ENCODE data around the gene ST3GAL5. TPM values are rescaled to one million over a fixed set of nuclear protein-coding genes. Genes with fewer than 3 reads are reported as not detected.

ST3GAL5 gene
- total and polyA plus RNA-seq, 2 experiments from 2014 or later, result 3.2 to 7.9 TPM

DNA sequence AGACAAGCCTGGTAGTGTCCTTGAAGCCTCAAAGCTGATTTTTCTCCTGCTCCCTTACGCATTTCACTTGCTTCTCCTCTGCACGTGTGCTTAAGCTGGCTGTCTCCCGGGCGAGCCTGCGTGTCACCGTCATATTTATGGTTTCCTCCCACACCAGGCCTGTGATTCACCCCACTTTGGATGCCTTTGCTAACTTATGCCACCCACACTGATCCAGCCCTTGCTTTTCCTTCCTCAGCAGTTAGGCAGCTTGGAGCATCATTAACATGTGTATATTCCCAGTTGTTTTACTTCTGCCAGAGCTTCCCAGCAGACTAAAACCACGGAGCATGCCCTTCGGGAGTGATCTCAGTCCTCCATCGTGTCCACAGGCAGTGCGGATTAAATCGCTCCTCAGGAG is 2.2 kb downstream of the ST3GAL5 start:
- no peak overlapping the region for H3K4me3 ChIP-seq
- no peak for ATAC-seq
- peaks cover 6% of the 10 kb centered on the region; the same call in 1 of the 2 replicates for H4K20me1 ChIP-seq (replicated peaks; ENCODE audit: insufficient read depth)
- Mint-ChIP-seq H3K9me3 (peaks cover 17% of the 10 kb centered on the region), H3K36me3 (ENCODE audit: low read depth) (peaks cover 17% of the 10 kb centered on the region), H3K4me1 (peaks cover 29% of the 10 kb centered on the region), H3K27me3 (ENCODE audit: insufficient read depth, low read depth, poor library complexity) (peaks cover 24% of the 10 kb centered on the region), H3K4me3 (no peak overlapping the region), H3K27ac (no peak overlapping the region)
- H3K4me1 ChIP-seq (ENCODE audit: insufficient read depth), result no peaks in the 10 kb centered on the region; the same call in 1 of the 2 replicates
- no peak overlapping the region for H2AFZ ChIP-seq
- no peak overlapping the region for H3K4me2 ChIP-seq
- no peaks in the 10 kb centered on the region for H3K9me2 ChIP-seq (ENCODE audit: insufficient read depth)
- 0 out of 2 replicates have a peak, but pooled peaks cover 3% of the 10 kb centered on the region for H3K79me2 ChIP-seq (replicated peaks; ENCODE audit: insufficient read depth)
- no peak for DNase-seq (ENCODE audit: low spot score)
- H3K27ac ChIP-seq (ENCODE audit: low read depth), result no peak overlapping the region
- H3K36me3 ChIP-seq (ENCODE audit: insufficient read depth), result no peaks in the 10 kb centered on the region
- TF ChIP-seq, protein P1, sequence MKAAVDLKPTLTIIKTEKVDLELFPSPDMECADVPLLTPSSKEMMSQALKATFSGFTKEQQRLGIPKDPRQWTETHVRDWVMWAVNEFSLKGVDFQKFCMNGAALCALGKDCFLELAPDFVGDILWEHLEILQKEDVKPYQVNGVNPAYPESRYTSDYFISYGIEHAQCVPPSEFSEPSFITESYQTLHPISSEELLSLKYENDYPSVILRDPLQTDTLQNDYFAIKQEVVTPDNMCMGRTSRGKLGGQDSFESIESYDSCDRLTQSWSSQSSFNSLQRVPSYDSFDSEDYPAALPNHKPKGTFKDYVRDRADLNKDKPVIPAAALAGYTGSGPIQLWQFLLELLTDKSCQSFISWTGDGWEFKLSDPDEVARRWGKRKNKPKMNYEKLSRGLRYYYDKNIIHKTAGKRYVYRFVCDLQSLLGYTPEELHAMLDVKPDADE (IDR thresholded peaks at IDR 0.05), result no peak
- TF ChIP-seq, protein P2, sequence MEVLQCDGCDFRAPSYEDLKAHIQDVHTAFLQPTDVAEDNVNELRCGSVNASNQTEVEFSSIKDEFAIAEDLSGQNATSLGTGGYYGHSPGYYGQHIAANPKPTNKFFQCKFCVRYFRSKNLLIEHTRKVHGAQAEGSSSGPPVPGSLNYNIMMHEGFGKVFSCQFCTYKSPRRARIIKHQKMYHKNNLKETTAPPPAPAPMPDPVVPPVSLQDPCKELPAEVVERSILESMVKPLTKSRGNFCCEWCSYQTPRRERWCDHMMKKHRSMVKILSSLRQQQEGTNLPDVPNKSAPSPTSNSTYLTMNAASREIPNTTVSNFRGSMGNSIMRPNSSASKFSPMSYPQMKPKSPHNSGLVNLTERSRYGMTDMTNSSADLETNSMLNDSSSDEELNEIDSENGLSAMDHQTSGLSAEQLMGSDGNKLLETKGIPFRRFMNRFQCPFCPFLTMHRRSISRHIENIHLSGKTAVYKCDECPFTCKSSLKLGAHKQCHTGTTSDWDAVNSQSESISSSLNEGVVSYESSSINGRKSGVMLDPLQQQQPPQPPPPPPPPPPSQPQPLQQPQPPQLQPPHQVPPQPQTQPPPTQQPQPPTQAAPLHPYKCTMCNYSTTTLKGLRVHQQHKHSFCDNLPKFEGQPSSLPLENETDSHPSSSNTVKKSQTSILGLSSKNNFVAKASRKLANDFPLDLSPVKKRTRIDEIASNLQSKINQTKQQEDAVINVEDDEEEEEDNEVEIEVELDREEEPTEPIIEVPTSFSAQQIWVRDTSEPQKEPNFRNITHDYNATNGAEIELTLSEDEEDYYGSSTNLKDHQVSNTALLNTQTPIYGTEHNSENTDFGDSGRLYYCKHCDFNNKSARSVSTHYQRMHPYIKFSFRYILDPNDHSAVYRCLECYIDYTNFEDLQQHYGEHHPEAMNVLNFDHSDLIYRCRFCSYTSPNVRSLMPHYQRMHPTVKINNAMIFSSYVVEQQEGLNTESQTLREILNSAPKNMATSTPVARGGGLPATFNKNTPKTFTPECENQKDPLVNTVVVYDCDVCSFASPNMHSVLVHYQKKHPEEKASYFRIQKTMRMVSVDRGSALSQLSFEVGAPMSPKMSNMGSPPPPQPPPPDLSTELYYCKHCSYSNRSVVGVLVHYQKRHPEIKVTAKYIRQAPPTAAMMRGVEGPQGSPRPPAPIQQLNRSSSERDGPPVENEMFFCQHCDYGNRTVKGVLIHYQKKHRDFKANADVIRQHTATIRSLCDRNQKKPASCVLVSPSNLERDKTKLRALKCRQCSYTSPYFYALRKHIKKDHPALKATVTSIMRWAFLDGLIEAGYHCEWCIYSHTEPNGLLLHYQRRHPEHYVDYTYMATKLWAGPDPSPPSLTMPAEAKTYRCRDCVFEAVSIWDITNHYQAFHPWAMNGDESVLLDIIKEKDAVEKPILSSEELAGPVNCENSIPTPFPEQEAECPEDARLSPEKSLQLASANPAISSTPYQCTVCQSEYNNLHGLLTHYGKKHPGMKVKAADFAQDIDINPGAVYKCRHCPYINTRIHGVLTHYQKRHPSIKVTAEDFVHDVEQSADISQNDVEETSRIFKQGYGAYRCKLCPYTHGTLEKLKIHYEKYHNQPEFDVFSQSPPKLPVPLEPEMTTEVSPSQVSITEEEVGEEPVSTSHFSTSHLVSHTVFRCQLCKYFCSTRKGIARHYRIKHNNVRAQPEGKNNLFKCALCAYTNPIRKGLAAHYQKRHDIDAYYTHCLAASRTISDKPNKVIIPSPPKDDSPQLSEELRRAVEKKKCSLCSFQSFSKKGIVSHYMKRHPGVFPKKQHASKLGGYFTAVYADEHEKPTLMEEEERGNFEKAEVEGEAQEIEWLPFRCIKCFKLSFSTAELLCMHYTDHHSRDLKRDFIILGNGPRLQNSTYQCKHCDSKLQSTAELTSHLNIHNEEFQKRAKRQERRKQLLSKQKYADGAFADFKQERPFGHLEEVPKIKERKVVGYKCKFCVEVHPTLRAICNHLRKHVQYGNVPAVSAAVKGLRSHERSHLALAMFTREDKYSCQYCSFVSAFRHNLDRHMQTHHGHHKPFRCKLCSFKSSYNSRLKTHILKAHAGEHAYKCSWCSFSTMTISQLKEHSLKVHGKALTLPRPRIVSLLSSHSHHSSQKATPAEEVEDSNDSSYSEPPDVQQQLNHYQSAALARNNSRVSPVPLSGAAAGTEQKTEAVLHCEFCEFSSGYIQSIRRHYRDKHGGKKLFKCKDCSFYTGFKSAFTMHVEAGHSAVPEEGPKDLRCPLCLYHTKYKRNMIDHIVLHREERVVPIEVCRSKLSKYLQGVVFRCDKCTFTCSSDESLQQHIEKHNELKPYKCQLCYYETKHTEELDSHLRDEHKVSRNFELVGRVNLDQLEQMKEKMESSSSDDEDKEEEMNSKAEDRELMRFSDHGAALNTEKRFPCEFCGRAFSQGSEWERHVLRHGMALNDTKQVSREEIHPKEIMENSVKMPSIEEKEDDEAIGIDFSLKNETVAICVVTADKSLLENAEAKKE (CRISPR knock-in tag; IDR thresholded peaks at IDR 0.05), result no peak
- no peak for TF ChIP-seq STAT1 (IDR thresholded peaks at IDR 0.05; ENCODE audit: unreplicated experiment)
- TF ChIP-seq, protein P3, sequence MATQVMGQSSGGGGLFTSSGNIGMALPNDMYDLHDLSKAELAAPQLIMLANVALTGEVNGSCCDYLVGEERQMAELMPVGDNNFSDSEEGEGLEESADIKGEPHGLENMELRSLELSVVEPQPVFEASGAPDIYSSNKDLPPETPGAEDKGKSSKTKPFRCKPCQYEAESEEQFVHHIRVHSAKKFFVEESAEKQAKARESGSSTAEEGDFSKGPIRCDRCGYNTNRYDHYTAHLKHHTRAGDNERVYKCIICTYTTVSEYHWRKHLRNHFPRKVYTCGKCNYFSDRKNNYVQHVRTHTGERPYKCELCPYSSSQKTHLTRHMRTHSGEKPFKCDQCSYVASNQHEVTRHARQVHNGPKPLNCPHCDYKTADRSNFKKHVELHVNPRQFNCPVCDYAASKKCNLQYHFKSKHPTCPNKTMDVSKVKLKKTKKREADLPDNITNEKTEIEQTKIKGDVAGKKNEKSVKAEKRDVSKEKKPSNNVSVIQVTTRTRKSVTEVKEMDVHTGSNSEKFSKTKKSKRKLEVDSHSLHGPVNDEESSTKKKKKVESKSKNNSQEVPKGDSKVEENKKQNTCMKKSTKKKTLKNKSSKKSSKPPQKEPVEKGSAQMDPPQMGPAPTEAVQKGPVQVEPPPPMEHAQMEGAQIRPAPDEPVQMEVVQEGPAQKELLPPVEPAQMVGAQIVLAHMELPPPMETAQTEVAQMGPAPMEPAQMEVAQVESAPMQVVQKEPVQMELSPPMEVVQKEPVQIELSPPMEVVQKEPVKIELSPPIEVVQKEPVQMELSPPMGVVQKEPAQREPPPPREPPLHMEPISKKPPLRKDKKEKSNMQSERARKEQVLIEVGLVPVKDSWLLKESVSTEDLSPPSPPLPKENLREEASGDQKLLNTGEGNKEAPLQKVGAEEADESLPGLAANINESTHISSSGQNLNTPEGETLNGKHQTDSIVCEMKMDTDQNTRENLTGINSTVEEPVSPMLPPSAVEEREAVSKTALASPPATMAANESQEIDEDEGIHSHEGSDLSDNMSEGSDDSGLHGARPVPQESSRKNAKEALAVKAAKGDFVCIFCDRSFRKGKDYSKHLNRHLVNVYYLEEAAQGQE (IDR thresholded peaks at IDR 0.05; ENCODE audit: unreplicated experiment), result no peak
- no peak for TF ChIP-seq EZH2phosphoT487 (IDR thresholded peaks at IDR 0.05; ENCODE audit: unreplicated experiment)
- no peak for TF ChIP-seq CREB1 (CRISPR knock-in tag; IDR thresholded peaks at IDR 0.05; ENCODE audit: low read depth)
- TF ChIP-seq, protein P4, sequence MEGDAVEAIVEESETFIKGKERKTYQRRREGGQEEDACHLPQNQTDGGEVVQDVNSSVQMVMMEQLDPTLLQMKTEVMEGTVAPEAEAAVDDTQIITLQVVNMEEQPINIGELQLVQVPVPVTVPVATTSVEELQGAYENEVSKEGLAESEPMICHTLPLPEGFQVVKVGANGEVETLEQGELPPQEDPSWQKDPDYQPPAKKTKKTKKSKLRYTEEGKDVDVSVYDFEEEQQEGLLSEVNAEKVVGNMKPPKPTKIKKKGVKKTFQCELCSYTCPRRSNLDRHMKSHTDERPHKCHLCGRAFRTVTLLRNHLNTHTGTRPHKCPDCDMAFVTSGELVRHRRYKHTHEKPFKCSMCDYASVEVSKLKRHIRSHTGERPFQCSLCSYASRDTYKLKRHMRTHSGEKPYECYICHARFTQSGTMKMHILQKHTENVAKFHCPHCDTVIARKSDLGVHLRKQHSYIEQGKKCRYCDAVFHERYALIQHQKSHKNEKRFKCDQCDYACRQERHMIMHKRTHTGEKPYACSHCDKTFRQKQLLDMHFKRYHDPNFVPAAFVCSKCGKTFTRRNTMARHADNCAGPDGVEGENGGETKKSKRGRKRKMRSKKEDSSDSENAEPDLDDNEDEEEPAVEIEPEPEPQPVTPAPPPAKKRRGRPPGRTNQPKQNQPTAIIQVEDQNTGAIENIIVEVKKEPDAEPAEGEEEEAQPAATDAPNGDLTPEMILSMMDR (conservative IDR thresholded peaks at IDR 0.05; ENCODE audit: low read depth in 2 of 2), result no peak
- TF ChIP-seq JUNB (IDR thresholded peaks at IDR 0.05; ENCODE audit: unreplicated experiment), result no peak
- no peak for TF ChIP-seq NANOG (IDR thresholded peaks at IDR 0.05; ENCODE audit: borderline replicate concordance)
- TF ChIP-seq ZNF331 (CRISPR knock-in tag; IDR thresholded peaks at IDR 0.05; ENCODE audit: low read depth), result no peak
- peaks cover 30% of the 10 kb centered on the region for H3K27me3 ChIP-seq (ENCODE audit: insufficient read depth)
- H3F3A ChIP-seq (replicated peaks; ENCODE audit: low read depth), result no peaks in the 10 kb centered on the region

Data from GM23338 (cell line).